ENCODE data around the gene GRWD1.

GRCh38 chr19:48454150-48454730, 8.5 kb downstream of the GRWD1 start:
- TF ChIP-seq CTCF (conservative IDR thresholded peaks at IDR 0.05) (no peak), ZFX (IDR thresholded peaks at IDR 0.05) (no peak)
